GM12892 (cell line): Measurements from ENCODE around the gene GTF2I.

Experiments used
- POLR2A ChIP-seq: IDR thresholded peaks from 2 replicates; pipeline ENCODE4 v1.6.1; 2011; ENCODE audit warnings: low read depth, low read length, control low read depth
- POLR2AphosphoS5 ChIP-seq: IDR thresholded peaks from 2 replicates; pipeline ENCODE4 v1.6.1; 2011; ENCODE audit warnings: low read depth, low read length, control low read depth
- TAF1 ChIP-seq: IDR thresholded peaks from 2 replicates; pipeline ENCODE4 v1.6.1; 2011; ENCODE audit warnings: low read depth, mild to moderate bottlenecking, control low read depth, low read length, borderline replicate concordance

GRCh38 chr7:74654811-74655210, 2.7 kb upstream of the GTF2I start:
- TF ChIP-seq POLR2AphosphoS5 (no peak), POLR2A (no peak), TAF1 (no peak)
